Measurements from ENCODE around the gene PPP1R9B.

PPP1R9B gene

DNA sequence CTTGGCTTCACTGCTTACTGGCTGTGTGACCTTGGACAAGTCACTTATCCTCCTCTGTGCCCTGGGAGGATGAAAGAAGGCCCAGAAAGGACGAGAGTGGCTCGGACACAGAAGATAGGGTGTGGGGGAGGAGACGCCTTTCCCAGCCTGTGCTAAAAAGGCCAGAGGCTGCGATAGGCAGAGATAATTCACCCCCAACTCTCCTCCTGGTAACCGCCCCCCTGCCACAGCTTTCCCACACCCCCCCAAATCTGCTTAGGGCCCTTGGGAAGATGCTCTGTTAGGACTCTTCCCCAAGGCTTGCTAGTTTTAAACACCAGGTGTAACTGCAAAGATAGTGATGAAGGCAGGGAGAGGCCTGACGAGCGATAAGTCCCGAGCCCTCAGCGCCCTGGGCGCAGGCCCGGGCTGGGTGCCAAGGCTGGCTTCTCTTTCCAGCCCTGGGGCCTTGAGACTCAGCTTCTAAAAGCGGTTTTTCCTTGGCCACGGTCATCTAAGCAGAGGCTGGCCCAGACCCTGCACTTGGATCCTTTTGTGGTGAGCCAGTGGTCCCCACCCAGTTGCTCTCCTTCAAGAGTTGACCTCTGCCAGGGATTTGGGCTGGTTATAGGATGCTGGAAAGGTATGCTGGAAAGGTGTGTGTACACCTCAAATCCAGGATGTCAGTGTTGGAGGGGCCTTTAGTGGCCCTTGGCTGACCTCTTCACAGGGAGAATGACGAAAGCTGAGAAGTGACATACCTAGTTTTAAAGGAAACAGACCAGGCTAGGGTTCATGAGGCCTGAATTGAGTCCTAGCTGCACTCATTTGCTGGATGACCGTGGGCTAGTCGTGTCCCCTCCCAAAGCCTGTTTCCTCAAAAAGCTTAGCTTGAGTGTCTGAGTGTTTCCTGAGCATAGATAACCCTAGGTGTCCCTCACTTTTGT lies 3.4 kb upstream of the PPP1R9B start:
- DNase-seq (ENCODE audit: low read depth) = no peak

DNA sequence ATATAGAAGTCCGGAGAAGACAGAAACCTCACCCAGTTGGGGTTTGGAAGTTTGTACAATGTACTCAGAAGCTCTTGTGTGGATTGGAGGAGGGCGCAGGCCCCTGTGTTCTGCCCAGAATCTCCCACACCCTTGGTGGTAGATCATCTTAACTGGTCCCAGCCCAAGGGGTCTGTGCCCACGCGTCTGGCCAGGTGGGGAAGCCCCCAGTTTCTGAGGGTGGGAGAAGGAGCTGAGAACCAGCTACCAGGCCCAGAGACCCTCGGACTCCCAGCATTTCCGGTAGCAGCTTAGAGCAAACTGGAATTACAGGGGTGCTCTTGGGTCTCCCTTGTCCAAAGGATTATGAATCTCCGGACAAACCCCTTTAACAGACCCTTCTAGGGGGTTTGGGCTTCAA lies 2.3 kb upstream of the PPP1R9B start:
- no peak for DNase-seq (ENCODE audit: low read depth)

DNA sequence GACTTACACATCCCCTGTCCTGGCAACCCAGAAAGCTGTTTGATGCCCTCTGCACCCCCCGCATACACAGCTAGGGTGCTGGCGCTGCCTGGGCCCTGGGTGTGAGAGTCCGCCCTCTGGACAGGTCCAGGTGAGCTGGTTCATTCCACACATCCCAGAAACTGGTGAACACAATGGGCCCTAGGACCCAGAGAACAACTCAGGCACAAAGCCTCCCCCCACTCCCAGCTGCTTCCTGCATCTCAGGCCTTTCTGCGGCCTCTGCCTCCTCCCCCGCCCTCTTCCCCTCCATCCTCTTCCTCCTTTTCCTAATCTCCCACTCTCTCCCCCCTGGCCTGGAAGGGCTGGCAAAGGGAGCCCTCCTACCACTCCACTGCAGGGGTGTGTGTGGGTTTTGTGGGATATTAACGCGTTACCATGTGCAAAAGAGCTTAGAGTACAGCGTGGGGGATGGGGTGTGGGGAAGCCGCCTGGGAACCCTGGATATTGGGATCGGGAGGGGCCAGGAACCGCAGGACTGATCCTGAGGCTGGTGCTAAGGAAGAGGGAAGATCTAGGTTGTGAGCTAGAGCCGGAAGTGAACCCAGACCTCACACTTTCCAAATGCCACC lies 1.6 kb upstream of the PPP1R9B start:
- DNase-seq (ENCODE audit: low read depth) = no peak

DNA sequence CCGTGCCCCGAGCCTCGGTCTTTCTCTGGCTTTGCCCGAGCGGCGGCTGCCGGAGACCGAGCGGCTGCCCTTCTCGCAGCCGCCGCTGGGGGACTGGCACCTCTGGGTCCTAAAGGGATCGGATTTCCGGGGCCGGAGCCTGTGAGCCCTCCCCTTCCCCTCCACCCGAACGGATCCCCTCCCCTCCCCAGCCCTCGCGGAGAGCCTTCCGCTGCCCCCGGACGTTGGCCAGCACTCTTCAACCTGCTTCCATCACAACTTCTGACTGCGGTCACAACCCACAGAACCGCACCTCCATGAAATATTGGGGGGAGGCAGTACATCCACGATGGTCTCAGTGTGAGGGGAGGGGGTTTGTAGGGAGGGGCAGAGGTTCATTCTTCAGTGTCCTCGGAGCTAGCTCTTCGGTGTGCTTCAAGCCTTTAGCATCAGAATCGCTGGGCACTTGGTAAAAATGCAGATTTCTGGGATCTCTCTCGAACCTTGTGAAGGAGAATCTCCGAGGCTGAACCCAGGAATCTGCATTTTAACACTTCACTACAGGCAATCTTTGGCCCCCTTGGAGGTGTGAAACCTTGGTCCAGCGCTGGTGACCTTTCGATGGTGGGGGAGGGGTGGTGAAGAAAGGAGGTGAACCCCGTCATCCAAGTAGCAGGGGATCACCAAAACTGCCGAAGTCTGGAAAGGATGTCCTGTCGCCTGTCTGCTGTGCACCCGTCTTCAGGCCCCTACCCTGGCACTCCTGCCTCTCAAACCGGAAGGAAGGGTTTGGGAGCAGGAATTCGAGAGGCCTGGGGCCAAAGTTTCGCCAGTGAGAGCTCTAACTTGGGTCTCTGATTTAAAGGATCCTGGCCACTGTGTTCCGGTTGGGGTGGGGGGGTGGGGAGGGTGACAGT lies 812 bp upstream of the PPP1R9B start:
- DNase-seq (ENCODE audit: low read depth) = peak; percentile 78

DNA sequence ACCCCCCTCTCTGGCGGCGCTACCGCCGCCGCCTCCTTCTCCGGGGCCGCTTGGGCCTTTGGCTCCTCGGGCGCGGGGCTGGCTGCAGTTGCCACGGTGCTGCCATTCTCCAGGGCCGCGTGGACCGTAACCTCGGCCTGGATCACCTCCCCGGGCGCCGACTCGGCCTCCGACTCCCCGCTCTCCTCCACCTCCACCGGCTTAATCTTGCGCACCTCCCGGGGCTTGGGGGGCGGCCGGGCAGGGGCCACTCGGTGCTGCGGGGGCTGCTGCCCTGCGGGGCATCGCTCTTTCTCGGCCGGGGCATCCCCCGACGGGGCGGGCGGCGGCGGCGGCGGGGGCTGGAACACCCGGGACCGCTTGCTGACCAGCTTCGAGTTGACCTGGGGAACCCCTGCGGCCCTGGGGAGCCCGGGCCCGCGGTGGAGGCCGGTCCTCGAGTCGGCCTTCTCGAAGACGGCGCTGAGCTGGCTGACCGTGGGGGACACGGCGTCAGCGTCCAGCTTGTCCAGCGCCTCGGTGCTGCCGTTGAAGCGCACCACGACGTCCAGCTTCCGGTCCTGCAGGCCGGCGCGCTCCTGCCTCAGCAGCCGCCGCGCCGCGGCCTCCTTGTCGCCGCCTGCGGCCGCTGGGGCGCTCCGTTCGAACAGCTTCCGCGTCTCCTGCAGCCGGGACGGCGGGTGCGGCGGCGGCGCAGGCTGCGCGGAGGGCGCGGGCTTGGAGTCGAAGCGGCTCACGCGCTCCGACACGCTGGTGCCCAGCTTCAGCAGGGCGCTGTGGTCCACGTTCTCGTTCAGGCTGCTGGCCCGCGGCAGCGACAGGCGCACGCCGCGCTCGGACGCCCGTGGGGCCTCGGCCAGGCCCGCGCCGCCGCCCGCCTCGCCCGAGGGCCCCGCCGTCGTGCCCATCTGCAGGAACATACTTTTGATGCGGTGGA lies 792 bp downstream of the PPP1R9B start:
- DNase-seq (ENCODE audit: low read depth) = no peak

DNA sequence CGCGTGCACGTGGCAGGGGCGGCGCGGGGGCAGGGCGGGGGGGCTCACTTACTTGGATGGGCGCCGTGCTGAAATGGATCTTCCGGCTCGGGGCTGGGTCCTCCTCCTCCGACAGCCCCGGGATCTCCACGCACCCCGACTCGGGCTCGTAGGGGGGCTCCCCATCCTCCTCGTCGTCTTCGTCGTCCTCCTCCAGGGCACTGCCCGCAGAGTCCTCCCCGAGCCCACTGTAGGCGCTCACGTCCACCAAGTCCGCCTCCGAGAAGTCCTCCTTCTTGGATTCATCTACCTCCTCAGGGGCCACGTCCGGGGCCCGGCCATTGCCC lies 1.4 kb downstream of the PPP1R9B start:
- DNase-seq (ENCODE audit: low read depth) = no peak

DNA sequence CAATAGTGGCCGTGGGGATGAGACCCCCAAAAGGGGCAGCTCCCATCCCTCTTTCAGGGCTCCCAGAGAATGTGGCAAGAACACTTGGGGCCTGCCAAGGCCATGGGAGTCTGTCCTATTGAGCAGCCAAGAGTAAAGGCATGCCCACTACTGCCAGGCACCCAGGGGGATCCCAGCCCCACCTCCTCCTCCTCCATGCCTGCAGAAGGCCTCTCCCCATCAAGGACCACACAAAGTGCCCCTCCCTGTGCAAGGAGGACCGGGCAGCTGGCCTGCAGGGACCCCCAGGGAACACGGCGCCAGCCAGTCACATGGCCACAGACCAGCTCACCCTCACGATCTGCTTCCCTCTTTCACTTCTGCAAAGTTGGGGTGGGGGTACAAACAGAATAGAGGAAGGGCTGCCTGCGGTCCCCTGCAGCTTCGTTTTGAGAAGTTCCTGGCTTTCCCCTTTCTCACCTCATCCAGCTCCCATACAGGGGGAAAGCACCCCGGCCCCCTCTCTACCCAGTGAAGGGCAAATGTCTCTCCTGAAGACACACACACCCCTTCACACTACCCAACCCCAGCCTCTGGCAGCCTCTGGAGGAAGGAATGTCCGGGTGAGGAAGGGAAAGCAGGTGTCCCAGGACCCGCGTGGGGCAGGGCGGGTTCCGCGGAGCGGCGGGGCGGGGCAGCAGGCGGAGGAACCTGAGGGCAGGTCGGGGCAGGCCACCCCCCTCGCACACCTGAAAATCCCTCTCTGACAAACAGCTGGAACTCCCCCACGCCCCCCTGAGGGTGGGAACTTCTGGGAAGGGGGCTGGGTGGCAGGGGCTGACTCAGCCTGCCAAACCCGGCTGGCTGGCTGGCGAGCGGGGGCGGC lies 2.0 kb downstream of the PPP1R9B start:
- DNase-seq (ENCODE audit: low read depth) = peak; percentile 61

DNA sequence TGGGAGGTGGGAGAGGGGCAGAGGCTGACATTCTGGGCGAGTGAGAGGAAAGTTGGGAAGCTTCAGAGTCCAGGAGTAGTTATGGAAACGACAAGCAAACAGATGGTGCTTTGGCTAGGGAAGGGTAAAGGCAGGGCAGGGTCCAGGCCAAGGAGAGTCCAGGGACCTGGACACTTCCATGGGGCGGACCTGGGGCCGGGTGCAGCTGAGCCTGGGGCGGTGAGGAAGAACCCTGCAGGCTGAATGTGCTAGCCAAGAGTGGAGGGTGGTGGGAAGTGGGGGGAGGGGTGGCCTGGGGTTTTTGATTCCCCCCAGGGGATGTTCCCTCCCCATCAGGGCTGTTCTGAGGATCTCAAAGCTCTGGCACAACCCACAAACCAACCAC lies 2.6 kb downstream of the PPP1R9B start:
- DNase-seq (ENCODE audit: low read depth) = no peak

DNA sequence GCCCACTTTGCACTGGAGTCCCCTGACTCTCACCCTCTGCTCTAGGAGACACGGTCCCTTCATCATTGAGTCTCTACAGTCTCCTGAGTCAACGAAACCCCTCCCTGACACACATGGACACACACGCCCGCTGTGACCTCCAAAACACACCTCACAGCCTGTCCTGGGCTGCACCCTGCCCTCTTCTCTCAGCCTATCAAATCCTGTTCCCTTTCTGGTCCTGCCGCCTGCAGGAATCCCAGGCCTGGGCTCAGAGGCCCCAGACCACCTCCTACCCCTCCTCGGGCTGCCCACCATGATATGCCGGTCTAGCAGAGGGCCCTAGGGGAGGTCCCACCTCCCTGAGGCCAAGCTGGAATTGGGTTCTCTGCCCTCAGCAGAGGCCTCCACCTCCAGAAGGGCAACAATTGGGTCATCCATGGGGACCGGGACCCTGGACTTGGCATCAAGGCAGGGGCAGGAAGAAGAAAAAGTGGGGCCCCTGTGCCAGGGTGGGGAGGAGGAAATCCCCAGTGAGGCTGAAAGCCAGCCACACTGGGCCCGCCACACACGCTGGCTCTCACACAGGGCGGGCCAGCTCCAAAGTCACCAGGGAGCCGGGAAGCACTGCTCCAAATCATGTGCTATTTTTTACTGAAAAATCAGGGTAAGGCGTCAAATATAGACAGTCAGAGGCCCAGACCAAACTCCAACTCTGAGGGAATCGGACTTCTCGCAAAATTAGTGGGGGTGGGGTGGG lies 3.4 kb downstream of the PPP1R9B start:
- DNase-seq (ENCODE audit: low read depth) = no peak

DNA sequence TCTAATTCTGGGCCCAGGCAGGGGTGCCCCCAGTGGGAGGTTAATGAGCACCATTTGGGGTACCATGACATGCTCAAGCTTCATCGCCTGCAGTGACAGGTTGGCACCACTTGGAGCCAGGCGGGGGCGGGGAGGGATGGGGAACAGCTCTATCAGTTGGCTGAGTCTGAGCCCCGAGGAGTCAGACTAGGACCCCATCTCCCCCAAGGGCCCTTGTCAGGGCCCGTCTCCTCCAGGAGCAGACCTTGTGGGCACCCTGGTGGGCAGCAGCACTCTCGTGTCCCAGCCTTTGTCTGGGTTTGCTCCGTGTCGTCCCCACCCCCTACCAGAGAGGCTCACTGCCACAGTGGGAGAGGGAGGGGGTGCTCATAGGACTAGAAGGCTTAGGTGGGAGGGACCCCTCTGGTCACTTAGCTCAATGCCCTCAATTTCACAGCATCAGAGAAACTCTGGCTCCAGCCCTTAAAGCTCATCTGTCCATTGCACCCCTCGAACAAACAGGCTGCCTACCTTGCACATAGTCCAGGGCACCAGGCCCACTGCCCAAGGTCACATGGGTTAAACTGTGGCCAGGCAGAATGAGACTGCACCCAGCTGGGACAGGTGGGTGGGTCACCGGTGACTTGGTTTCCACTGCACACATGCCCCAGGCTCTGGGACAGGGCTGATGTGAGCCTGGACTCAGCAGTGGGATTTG lies 4.1 kb downstream of the PPP1R9B start:
- DNase-seq (ENCODE audit: low read depth) = no peak

DNA sequence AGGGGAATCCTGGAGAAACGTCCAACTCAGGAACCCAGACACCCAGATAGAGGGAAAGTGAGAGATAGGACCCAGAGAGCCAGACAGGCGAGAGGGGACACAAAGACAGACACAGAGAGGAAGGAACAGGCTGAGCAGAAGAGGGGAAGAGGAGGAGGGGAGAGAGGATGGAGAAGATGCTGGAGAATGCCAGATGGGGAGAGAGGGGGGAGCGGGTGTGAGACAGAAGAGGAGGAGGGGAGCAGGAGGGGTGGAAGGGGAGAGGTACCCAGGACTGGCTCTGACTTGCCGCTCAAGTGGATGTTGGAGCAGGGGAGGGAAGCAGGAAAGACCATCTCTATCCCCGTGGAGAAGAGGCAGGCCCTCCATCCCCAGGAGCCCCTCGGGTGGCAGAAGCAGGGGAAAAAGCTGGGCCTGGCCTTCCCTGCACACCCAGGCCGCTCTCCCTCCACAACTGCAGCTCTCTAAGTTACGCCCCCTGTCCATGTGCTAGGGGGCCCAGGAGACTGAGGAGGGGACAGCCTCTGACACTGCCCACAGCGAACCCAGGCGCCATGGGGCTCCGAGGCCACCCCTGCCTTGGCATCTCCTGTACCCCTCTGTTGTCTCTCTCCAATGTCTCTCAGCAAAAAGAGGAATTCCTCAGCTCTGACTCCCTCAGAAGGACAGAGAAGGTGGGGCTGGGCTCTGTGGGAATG lies 4.8 kb downstream of the PPP1R9B start:
- DNase-seq (ENCODE audit: low read depth) = no peak

DNA sequence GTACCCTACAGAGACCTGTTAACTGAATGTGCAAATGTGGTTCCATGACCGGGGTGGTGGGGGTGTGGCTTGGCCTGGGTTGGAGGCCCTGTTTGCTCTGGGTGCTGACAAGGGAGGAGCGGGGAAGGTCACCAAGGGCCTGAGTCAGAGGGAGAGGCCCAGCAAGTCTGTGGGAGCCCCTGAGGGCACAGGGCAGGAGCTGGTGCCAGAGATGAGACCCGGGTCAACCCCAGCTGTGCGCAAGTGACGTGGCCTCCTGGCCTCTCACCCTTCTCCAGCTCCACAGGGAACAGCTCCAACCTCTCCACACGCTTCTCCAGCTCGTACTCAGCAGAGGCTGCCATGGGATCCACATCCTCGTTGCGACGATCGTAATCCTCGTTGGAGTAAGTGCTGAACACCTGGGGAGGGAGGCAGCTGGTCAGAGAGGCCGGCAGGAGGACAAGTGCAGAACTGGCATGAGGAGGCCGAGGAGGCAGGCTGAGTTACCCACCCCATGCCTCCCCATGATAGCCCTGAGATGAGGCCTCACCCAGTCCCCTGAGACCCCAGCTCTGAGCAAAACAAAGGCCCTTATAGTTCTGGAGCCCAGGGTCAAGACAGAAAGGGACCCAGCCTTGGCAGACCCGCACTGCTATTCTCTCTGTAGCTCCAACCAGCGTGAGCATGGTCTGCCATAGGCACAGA lies 5.5 kb downstream of the PPP1R9B start:
- DNase-seq (ENCODE audit: low read depth) = no peak

DNA sequence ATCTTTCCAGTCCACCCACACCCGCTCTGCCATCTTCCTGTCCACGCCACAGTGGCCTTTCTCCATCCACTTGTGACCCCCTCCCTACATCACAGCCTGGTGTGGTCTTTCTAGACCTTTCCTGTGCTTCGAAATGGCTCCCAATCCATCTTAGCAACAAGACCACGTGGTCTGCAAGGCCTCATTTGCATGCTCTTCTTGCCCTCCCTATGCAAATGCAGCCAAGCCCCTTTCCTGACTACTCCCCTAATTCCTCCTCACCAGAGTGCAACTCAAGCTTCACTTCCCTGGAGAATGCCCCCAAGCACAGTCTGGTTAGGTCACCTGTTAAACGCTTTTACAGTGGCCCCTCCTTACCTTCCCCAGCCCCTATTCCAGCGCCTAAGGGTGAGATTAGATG lies 6.1 kb downstream of the PPP1R9B start:
- no peak for DNase-seq (ENCODE audit: low read depth)

DNA sequence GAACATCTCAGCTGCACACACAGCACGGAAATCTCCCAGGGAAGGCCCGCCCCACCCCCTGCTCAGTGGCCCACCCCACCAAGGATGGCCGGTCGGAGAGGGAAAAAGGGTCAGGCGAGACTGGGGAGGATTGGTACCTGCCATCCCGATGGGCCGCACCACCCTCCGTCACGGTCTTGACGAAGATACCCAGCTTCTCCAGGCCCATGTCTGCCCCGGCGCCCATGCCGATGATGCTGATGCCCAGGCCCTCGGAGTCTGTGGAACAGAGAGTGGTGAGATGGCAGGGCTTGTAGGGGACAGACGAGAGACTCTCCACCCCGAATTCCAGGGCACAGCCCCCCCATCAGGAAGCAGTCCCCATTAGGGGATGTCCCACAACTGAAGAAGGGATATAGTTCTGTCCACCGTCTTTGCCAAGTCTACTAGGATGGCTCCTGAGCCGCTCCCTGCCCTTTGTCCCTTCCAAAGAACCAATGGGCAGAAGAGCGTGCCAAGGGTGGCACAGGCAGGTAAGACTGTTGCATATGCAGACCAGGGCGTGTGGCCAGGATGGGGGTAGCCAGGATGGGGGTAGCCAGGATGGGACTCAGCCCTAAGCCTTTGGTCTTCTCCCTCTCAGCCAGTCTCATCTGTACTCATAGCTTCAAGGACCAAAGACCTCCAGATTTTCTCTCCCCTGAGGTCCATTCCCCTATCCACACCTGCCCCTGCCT lies 6.9 kb downstream of the PPP1R9B start:
- no peak for DNase-seq (ENCODE audit: low read depth)

DNA sequence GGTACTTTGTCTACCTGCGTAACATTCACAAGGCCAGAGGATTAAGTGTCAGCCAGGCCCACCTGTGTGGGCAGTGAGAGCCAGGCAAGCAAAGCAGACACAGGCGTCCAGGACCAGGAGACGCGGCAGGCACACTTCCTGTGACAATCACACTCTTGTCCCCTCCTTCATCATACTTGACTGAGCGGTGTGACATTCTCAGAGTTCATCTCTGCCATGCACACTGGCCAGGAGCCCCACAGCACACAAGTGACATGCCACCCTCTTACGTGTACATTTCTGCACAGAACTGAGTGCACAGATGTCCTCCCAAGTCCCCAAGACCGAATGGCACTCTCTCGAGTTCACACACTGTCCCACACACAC lies 8.7 kb downstream of the PPP1R9B start:
- no peak for DNase-seq (ENCODE audit: low read depth)

DNA sequence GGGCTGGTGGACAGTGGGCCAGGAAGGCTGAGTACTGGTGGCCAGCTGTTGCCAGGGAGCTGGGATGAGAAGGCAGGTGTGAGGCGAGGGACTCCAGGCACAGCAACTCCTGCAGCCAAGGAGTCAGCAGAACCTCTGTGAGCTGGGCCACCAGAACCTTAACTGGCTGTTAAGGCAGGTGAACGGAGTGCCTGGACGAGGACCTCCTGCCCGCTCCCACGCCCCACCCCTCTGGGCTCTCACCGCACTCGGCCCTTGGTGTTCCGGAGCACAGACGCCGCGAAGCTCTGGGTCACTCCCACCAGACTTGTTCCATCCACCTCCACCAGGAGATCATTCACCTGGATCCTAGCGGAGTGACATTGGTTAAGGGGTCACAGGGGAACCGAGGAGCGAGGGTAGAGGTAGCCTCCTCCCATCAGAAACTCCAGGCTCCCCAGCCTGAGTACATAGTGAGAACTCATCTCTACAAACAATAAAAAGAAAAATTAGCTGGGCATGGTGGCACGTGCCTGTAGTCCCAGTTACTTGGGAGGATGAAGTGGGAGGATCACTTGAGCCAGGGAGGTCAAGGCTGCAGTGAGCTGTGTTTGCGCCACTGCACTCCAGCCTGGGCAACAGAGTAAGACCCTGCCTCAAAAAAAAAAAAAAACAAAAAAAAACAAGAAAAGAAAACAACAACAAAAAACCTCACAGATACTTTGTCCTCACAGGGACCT lies 9.3 kb downstream of the PPP1R9B start:
- DNase-seq (ENCODE audit: low read depth) = no peak

All from activated gamma-delta T cell treated with anti-CD3 and anti-CD28 coated beads, Interleukin-2, amount 50 U/mL, for 16 hours (primary cell).